Measurements from ENCODE around the gene PDZD11.
"Not testable (repeated sequence)": the region's sequence is repeated elsewhere in the genome, so short reads cannot be mapped to it uniquely, and the experiment has no call there.

PDZD11 gene

DNA sequence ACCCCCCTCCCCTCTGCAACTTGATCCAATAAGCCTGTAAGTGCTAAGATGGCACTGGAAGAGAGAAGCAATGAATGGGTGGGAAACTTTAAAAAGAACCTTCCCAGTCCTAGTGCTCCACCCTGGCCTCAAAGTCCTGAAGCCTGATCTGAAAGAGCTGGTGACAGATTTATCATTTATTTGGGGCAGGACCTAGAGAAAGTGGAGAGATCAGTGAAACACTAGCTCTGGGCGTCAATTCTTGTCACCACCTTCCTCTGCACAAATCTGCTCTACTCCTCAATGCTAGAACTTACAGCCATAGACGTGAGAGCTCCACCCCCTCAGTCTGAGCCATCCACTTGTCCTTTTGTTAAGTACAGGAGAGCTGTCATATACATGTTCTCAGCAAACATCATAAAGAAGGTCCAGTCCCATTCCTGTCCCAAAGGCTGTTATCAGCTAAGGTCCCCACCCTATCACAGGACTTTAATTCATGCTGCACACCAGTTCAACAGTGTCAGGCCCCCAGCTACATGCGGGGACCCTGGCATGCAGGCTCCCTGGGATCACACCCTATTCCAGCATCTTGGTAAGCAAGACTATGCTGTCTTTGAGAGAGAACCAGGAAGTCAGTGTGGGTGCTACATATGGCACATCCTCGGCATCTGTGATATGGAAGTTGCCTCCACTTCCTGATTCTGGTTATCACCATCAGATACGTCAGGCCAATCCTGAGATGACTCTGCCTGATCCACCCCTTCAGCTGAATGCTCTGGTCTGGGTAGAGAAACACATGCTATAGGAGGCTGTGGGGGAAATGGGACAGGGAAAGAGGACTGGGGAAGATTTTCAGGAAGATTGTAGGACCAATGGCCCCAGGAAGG, 32.1 kb downstream of the PDZD11 start:
- no peak for DNase-seq (ENCODE audit: low spot score)

DNA sequence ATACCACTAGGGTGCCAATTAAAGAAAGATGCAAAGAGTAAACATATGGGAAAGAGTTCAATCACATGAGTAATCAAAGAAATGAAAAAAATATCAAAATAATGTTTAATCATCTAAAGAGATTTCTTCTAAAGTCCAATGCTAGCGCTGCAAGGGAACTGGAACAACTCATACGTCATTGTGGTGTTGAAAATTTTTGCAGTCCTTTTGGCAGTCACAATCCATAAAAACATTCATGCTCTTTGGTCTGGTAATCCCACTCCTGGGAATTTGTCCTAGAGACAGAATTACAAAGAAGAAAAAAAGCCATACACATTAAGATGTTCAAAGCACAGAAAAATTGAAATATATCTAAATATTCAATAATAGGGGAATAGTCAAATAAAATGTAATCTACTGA, 34.3 kb downstream of the PDZD11 start:
- no peak for DNase-seq (ENCODE audit: low spot score)

DNA sequence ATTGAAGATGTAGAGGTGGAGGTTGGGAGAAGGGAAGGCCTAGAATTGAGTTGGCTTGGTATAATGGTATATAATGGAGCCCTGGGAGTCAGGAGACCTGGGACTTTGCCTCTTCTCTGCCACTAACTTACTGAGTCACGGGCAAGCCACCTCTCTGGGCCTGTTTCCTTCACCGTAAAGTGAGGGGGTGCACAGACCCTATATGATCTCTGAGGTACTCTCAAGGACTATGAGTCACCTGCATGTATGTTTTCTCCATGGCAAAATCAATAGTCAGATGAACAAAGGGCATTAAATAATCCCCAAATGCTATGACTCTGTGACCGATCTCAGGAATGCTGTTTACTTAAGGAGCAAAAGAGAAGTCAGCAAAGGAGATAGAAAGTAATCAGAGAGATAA, 34.8 kb downstream of the PDZD11 start:
- DNase-seq (ENCODE audit: low spot score): no peak

DNA sequence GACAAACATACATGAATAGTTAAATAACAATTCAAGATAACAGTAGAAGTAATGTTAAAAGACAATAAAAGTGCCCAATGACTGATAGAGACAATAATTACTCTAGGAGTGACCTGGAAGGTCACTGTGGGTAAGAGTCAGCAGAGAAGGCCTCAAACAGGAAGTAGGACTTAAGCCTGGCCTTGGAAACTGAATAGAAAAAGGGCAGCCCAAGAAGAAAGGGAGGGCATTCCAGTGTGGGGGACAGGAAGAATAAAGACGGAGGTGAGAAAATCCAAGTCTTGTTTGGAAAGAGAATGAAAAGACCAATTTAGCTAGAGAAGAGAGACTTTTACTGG, 35.7 kb downstream of the PDZD11 start:
- DNase-seq (ENCODE audit: low spot score): no peak

DNA sequence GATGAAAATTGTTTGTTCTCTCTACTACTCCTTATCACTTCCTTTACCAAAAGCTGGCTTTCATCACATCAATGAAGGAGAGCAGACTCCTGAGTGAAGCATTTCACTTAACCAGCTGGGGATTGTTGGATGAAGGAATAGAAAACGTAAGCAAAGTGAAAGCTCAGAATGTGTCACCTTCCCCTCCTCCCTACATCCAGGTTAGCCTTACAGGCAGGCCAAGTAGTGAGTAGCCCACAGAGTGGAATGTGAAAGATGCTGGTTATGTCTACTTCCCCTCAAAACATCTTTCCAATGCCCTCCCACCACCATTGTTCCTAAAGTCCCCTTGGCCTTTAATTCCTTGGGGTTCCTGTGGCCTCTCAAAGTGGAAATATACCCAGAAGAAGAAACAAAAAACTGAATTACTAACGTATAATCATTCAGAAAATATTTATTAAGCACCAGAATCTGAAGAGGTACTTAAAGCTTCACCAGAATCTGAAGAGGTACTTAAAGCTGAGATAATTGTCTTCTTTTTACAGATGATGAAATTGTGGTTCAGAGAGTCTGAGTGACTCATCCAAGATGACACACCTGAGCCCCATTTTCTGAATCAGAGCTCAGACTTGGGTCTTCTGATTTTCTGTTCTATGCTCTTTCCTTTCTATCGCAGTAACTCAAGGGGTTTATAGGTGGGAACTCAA, 36.2 kb downstream of the PDZD11 start:
- DNase-seq (ENCODE audit: low spot score): no peak

DNA sequence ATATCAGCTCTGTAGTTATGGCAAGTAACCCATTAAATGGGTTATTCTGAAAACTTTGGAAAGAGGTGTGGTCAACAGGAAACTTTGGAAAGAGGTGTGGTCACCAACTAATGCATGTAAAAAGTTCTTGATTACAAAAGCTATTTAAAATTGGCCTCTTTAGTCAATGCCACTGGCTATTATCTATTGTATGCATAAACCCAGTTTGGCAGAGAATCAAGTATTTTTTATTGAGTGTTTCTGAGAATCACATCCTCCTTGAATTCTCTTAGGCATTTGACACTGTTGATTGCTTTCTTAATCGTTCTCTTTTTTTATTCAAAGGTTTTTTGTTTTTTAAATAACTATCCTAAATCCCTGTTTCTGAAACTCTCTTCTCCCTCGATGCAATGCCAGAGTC, 37.2 kb downstream of the PDZD11 start:
- DNase-seq (ENCODE audit: low spot score): no peak

DNA sequence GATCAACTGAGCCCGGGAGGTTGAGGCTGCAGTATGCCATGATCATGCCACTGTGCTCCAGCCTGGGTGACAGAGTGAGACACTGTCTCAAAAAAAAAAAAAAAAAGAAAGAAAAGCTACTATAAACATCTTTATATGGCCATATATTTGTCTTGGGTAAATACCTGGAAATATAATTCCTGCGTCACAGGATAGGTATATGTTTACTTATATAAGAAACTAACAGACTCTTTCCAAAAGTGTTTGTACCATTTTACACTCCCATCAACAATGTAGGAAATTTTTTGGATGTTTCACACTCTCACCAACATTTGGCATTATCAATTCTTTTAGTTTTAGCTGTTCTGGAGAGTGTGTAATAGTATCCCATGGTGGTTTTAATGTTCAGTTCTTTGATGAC, 42.5 kb downstream of the PDZD11 start:
- DNase-seq (ENCODE audit: low spot score): no peak

DNA sequence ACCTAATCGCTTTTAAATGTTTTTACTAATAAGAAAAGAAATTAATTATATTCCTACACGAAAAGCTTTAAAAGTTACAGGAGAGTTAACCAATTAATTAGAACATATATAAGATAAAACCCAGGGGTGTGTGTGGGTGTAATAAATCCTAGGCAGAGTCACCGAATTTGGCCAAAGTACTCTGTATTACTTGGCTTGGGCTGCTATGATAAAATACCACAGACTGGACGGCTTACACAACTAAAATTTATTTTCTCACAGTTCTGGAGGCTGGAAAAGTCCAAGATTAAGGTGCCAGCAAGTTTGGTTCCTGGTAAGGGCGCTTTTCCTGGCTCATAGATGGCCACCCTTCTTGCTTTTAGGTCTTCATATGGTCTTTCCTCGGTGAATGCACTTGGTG, 44.8 kb downstream of the PDZD11 start:
- DNase-seq (ENCODE audit: low spot score): no peak

DNA sequence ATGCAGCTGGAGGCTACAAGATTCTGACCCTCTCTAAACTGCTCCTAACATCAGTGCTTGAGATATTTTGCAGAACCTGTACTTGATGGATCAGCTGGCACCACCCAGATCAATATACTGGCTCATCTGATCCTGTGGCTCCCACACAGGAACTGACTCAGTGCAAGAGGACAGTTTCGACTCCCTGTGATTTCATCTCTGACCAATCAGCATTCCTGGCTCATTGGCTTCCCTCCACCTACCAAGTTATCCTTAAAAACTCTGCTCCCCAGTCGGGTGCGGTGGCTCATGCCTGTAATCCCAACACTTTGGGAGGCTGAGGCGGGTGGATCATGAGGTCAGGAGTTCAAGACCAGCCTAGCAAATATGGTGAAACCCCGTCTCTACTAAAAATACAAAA, 46.1 kb downstream of the PDZD11 start:
- DNase-seq (ENCODE audit: low spot score): not testable (repeated sequence)

DNA sequence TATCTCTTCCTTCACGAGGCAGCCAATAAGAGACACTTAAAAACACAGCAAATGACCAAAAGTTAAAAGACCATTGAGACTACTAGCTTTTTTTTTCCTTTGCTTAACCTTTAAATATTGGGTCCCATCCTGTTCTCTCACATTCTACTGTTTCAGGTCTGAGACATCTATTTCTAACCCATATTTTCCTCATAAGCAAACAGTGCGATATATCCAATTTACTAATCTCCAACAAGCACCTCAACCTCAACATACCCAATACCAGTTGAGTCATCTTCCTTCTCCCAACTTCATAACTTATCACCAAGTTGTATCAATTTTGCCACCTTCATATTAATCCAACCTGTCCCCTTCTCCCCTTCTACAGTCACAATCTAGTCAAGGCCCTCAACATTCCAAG, 48.2 kb downstream of the PDZD11 start:
- DNase-seq (ENCODE audit: low spot score): no peak

DNA sequence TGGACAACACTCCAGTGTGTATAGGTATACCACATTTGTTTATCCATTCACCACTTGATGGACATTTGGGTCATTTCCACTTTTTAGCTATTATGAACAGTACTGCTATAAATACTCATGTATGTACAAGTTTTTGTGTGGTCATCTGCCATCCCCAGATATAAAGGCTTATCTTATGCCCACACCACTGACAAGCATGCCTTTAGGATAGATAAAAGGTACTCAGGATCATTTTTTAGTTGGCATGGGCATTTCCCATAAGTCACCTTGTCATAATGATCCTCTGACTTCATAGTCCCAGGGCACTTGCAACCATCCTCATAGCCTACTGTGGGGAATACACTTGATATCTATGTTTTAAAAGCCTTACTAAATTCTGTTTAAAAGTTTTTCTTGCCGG, 49.0 kb downstream of the PDZD11 start:
- no peak for DNase-seq (ENCODE audit: low spot score)
